Measurements from ENCODE around the gene UBE2U. TPM values are rescaled to one million over a fixed set of nuclear protein-coding genes. Genes with fewer than 3 reads are reported as not detected.
"Not testable (repeated sequence)": the region's sequence is repeated elsewhere in the genome, so short reads cannot be mapped to it uniquely, and the experiment has no call there.

The UBE2U gene
- total and polyA plus RNA-seq, 2 of the 8 experiments (the other 6 are each of a cell fraction or from before 2014, with no cell fraction given), result not detected

GRCh38 chr1:64257233-64257632 lies 53.8 kb downstream of the UBE2U start:
- H2AFZ ChIP-seq (ENCODE audit: low read length); H3K9me3 ChIP-seq (ENCODE audit: insufficient read depth in 2 of 2, low read depth in 1 of 2, low read length in 1 of 2); H3K4me1 ChIP-seq (replicated peaks in 1 of 4; ENCODE audit: control insufficient read depth in 3 of 4, insufficient read depth in 4 of 4, low read length in 3 of 4); H3K4ac ChIP-seq (replicated peaks; ENCODE audit: insufficient read length, low read depth, low read length); H3K18ac ChIP-seq (ENCODE audit: extremely low read depth, low read length); H3K4me2 ChIP-seq (ENCODE audit: insufficient read depth in 1 of 2, low read depth in 2 of 2, low read length in 2 of 2); H2BK15ac ChIP-seq (ENCODE audit: low read length); H4K5ac ChIP-seq (ENCODE audit: insufficient read length, low read depth, low read length); H3K23me2 ChIP-seq (ENCODE audit: low read depth, low read length); H3K4me3 ChIP-seq (ENCODE audit: extremely low read depth in 1 of 4, insufficient read depth in 2 of 4, low read depth in 3 of 4, low read length in 4 of 4); H3K56ac ChIP-seq (replicated peaks; ENCODE audit: insufficient read length, low read depth, low read length); H3K79me2 ChIP-seq (ENCODE audit: control insufficient read depth in 1 of 2, insufficient read depth in 2 of 2, low read length in 2 of 2); H3K14ac ChIP-seq (ENCODE audit: insufficient read length); H3K27ac ChIP-seq (ENCODE audit: low read depth, low read length); H3K23ac ChIP-seq (ENCODE audit: insufficient read length); H4K91ac ChIP-seq (replicated peaks; ENCODE audit: insufficient read length, low read length); H3K79me1 ChIP-seq (ENCODE audit: low read depth, low read length); H3K27me3 ChIP-seq (replicated peaks in 1 of 4; ENCODE audit: control insufficient read depth in 3 of 4, extremely low read depth in 1 of 4, insufficient read depth in 3 of 4, low read length in 3 of 4); H2AK5ac ChIP-seq (ENCODE audit: low read depth, low read length); POLR2A ChIA-PET (ENCODE audit: partially characterized antibody); H4K8ac ChIP-seq (ENCODE audit: extremely low read depth, insufficient read depth, low read length); H2BK5ac ChIP-seq (ENCODE audit: low read depth, low read length); H3K36me3 ChIP-seq (ENCODE audit: control insufficient read depth in 2 of 4, insufficient read depth in 4 of 4, low read length in 3 of 4); H2BK20ac ChIP-seq (ENCODE audit: low read length); DNase-seq (ENCODE audit: low read depth in 1 of 2, low spot score in 2 of 2); H3K9ac ChIP-seq (replicated peaks in 1 of 4; ENCODE audit: extremely low read depth in 1 of 4, low read depth in 3 of 4, low read length in 3 of 4); FAIRE-seq; H2BK120ac ChIP-seq (replicated peaks; ENCODE audit: low read depth, low read length); H2BK12ac ChIP-seq (ENCODE audit: low read depth, low read length); H4K20me1 ChIP-seq (replicated peaks in 1 of 2; ENCODE audit: control insufficient read depth in 1 of 2, insufficient read depth in 2 of 2, low read length in 2 of 2): not testable (repeated sequence)
- peak; percentile 40; the same call in 1 of the 2 replicates for TF ChIP-seq KDM1A (IDR thresholded peaks at IDR 0.05; ENCODE audit: borderline replicate concordance, low read length)
- 89% methylated on average over 2 of the region's 2 CpGs; no CpG with 5 or more reads in 1 of the 2 experiments for WGBS, 2 experiments (ENCODE audit: extremely low coverage in 1 of 2, insufficient coverage in 1 of 2, insufficient read length in 1 of 2, insufficient replicate concordance in 2 of 2, low coverage in 1 of 2, low lambda C conversion rate in 2 of 2, missing lambda C conversion rate in 1 of 2)
- CTCF ChIA-PET (ENCODE audit: partially characterized antibody), result interaction anchor here (0.6 to 3.6 kb wide), 4 partner anchors 11 to 635 kb away, joined by 3 to 14 read pairs (median 6); no protein-coding TSS in a partner anchor

GRCh38 chr1:64258444-64258843 lies 55.0 kb downstream of the UBE2U start:
- H4K91ac ChIP-seq (replicated peaks; ENCODE audit: insufficient read length, low read length); H3K9me3 ChIP-seq (ENCODE audit: insufficient read depth in 2 of 2, low read depth in 1 of 2, low read length in 1 of 2); H4K8ac ChIP-seq (ENCODE audit: extremely low read depth, insufficient read depth, low read length); H3K9ac ChIP-seq (replicated peaks in 1 of 4; ENCODE audit: extremely low read depth in 1 of 4, low read depth in 3 of 4, low read length in 3 of 4); H3K4me1 ChIP-seq (replicated peaks in 1 of 4; ENCODE audit: control insufficient read depth in 3 of 4, insufficient read depth in 4 of 4, low read length in 3 of 4); H3K36me3 ChIP-seq (ENCODE audit: control insufficient read depth in 2 of 4, insufficient read depth in 4 of 4, low read length in 3 of 4); H3K23me2 ChIP-seq (ENCODE audit: low read depth, low read length); H3K4ac ChIP-seq (replicated peaks; ENCODE audit: insufficient read length, low read depth, low read length); H3K27ac ChIP-seq (ENCODE audit: low read depth, low read length); H3K79me2 ChIP-seq (ENCODE audit: control insufficient read depth in 1 of 2, insufficient read depth in 2 of 2, low read length in 2 of 2); H2BK5ac ChIP-seq (ENCODE audit: low read depth, low read length); H2BK20ac ChIP-seq (ENCODE audit: low read length); H2BK120ac ChIP-seq (replicated peaks; ENCODE audit: low read depth, low read length); H3K14ac ChIP-seq (ENCODE audit: insufficient read length); H2BK12ac ChIP-seq (ENCODE audit: low read depth, low read length); H2AFZ ChIP-seq (ENCODE audit: low read length); H4K20me1 ChIP-seq (replicated peaks in 1 of 2; ENCODE audit: control insufficient read depth in 1 of 2, insufficient read depth in 2 of 2, low read length in 2 of 2); H3K4me2 ChIP-seq (ENCODE audit: insufficient read depth in 1 of 2, low read depth in 2 of 2, low read length in 2 of 2); H3K27me3 ChIP-seq (replicated peaks in 1 of 4; ENCODE audit: control insufficient read depth in 3 of 4, extremely low read depth in 1 of 4, insufficient read depth in 3 of 4, low read length in 3 of 4); H3K4me3 ChIP-seq (ENCODE audit: extremely low read depth in 1 of 4, insufficient read depth in 2 of 4, low read depth in 3 of 4, low read length in 4 of 4); H3K18ac ChIP-seq (ENCODE audit: extremely low read depth, low read length); H4K5ac ChIP-seq (ENCODE audit: insufficient read length, low read depth, low read length); H3K23ac ChIP-seq (ENCODE audit: insufficient read length); POLR2A ChIA-PET (ENCODE audit: partially characterized antibody); H2BK15ac ChIP-seq (ENCODE audit: low read length); DNase-seq (ENCODE audit: low read depth in 1 of 2, low spot score in 2 of 2); H3K79me1 ChIP-seq (ENCODE audit: low read depth, low read length); H2AK5ac ChIP-seq (ENCODE audit: low read depth, low read length); CTCF ChIA-PET (ENCODE audit: partially characterized antibody); FAIRE-seq; H3K56ac ChIP-seq (replicated peaks; ENCODE audit: insufficient read length, low read depth, low read length): not testable (repeated sequence)
- WGBS, 2 experiments (ENCODE audit: extremely low coverage in 1 of 2, insufficient coverage in 1 of 2, insufficient read length in 1 of 2, insufficient replicate concordance in 2 of 2, low coverage in 1 of 2, low lambda C conversion rate in 2 of 2, missing lambda C conversion rate in 1 of 2), result 93% methylated on average over 2 of the region's 2 CpGs; no CpG with 5 or more reads in 1 of the 2 experiments
